ENCODE measurements around the gene PIEZO1.

The PIEZO1 gene

DNA sequence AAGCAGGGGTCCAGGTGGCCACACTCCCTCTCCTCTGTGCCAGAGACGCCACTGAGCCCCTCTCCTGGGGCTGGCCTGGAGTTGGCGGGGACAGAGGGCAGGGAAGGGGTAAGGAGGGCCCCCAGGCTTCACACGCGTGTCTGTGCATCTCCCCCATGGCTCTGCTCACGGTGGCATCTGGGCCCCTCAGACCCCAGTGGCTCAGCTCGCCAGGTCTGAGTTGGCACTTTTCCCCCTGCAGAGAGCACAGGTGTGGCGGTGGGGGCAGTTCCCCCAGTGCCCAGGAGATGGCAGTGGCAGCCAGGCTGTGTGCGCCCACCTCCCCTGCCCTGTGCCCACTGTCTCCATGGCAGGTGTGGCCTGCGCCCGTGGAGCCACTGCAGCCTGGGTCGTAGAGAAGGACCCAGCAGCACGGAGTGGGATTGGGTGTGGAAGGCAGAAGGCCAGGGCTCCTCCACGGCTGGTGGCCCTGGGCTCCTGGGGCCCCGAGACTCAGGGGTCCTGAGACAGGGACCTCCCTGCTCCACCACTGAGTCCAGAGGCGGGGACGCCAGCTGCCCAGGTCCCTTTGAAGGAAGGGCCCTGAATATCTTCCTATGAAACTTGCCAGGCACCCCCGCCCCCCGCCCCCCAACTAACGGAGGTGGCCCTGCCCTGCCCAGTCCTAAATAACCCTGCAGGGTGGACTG, 31.0 kb upstream of the PIEZO1 start:
- peak; percentile 50 for DNase-seq (ENCODE audit: low spot score)

DNA sequence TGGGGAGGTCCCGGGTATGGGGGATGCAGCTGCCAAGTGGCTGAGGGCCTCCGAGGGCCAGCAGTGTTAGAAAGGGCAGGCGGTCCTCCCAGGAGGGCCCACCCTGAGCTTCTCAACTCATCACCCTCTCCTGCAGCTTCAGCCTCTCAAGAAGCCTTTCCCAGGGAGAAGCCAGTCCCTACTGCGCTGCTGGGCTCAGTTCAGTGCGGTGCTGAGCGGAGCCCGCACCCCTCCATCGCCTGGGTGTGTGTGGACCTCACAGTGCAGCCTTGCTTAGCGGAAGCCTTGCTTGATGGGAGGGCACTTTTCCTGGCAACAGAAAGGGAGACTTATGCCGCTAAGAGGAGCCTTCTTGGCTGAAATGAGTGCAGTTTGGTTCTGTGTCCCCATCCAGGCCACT, 30.2 kb upstream of the PIEZO1 start:
- no peak for DNase-seq (ENCODE audit: low spot score)

DNA sequence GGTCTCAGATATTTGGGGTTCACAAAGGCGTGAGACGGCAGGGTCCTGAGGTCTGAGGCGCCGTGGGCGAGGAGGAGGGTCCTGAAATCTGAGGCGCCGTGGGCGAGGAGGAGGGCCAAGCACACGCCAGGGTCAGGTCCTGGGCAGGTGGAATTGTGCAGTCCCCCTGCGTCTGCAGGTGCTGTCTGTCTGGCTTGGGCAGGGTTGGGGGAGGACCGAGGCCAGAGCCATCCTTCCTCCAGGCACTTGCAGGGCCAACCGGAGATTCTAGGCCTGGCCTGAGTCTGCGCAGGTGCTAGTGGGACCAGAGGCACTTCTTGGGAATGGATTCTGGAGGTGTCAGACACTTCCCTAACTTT, 29.1 kb upstream of the PIEZO1 start:
- DNase-seq (ENCODE audit: low spot score) = no peak

DNA sequence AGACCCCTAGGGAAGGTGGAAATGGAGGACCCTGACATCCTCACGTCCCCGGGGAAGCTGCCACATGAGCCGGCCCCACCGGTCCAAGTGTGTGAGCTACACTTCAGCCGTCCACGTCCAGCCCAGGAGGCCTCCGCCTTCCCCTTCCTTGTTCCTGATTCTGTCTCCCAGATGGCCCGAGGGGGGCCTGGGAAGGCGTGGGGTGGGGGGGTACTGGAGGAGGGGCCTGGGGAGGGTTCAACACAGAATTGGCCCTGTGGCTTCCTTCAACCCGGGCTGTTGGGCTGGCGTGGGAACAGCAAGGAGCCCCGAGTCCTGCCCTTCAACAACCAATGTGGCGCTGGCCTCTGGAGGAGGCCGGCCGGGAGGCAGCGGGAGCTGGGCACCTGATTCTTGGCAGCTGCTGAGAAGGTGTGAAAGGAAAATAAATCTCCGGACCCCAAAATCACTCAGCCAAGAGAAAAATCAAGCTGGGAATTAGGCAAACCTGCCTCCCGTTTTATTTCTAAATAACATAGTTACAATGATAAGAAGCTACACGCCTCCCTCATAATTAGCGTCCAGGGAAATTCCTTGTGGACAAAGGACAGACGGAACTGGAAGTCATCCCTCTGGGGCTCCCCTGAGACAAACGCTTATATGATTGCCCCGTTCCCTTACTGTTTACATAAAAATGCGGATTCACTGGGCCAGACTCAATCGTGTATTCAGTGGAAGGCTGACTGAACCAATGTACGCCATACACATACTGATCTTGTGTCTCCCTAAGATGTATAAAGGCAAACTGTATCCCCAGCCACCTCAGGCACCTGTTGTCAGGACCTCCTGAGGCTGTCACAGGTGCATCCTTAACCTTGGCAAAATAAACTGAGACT, 28.5 kb upstream of the PIEZO1 start:
- DNase-seq (ENCODE audit: low spot score) = no peak

DNA sequence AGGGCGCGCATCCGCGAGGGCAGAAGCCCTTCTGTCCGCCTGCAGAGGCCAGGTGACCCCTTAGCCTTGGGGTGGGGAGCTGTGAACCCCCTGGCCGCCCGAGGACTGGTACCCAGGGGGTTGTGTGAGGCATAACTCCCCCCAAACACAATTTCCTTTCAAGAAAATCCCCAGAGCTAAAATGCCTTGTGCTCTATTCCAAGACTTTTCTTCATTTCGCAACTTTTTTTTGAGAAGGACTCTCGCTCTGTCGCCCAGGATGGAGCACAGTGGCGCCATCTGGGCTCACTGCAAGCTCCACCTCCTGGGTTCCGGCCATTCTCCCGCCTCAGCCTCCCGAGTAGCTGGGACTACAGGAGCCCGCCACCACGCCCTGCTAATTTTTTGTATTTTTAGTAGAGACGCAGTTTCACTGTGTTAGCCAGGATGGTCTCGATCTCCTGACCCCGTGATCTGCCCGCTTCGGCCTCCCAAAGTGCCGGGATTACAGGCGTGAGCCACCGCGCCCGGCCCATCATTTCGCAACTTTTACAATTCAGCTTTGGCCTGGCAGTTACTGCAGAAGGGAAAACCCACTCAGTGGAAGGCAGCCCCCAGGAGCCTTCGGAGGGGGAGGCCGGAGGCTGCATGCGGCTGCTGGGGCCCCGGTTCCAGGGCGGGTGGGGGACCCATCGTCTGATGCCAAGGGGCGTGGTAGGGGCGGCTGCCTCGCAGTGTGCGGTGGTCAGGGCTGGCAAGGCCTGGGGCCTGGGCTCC, 27.7 kb upstream of the PIEZO1 start:
- no peak for DNase-seq (ENCODE audit: low spot score)

DNA sequence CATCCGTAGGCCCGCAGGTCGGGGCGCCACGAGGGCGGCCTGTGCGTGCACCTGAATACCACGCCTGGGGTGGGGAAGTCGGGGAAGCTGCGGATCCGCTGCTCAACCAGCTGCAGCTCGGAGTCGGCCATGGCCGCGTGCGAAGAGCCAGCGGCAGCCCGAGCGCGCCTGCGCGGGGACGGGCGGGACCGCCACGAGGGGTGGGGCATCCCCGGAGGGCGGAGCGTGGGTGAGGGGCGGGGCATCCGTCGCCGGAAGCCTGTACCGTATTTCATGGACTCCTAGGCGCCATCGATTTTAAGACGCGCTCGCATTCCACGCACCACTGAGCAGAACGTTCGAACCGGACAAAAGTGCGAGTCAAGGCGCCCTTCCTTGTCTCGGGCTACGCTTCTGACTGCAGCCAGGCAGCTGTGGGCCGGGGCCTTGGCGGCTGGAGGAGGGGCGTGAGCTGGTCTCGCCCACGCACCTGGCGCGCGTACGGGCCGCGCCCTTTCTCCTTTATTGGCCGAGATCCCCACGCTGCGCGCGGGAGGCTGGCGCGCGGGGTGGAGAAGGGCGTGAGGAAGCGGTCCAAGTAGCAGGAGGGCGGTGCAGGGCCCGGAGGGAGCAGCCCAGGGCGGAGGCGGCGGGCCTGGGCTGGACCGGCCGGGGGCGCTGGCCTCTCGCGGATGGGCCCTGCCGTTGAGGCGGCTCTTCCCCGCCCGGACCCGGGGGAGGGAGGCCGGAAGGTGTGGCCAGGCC, 26.9 kb upstream of the PIEZO1 start, which contains the start of gene APRT:
Gene APRT (minus strand): TSS at position 160 of the 744 bp plus-strand sequence. CDS start 29 bp downstream, at position 131.
- peak; percentile 93 for DNase-seq (ENCODE audit: low spot score)

- peak; percentile 82 for DNase-seq (ENCODE audit: low spot score)
Measured at GRCh38 chr16:88810912-88811768, 26.1 kb upstream of the PIEZO1 start.

DNA sequence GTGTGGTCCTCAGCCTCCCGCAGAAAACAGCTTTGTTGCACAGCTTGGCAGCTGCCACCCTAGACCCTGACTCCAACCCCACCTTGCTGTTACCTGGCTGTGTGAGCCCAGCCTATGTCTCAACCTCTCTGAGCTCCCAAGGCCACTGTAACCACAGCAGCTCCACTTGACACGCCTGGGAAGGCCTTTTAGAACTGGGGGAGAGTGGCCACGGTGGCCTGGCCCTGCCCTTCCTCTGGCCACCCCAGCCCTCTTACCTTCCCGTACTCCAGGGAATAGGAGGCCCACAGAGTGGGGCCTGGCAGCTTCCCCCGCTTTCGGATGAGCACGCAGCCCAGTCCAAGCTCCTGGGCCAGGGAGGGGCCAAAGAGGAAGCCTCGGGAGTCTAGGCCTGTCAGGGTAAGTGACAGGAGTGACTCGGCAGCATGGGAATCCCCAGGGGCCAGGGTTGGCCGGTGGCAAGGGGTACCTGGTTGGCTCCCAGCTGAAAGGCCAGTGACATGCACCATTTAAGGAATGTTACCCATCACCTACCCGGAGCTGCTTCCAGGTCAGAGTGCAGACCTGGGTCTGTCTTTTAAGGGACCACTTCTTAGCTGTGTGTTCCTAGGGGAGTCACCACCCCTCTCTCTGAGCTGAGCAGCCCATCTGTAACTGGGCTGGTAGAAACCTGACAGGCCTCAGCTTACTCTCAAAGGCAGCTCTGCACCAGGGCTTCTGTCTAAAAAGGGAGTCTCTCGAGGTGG, 25.3 kb upstream of the PIEZO1 start:
- DNase-seq (ENCODE audit: low spot score) = peak; percentile 62

DNA sequence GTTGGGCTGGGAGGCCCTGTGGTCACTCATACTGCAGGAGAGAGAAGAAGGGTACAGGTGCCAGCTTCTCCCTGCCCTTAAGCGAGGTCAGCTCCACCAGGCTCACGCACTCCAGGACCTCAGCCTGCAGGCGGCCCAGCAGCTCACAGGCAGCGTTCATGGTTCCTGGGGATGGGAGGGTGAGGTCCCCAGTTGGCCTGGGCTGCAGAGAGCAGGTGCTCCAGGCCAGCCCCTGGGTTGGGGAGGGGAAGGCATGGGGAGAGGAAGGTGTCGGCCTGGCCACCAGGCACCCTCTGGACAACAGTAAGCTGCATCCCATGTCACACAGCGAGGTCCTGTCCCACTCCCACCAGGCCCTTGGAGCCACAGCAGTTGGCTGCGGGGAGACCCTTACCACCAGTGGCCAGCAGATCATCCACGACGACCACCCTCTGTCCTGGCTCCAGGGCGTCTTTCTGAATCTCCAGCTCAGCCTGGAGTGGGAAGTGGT, 24.7 kb upstream of the PIEZO1 start:
- DNase-seq (ENCODE audit: low spot score) = no peak

GRCh38 chr16:88809068-88809675, 24.2 kb upstream of the PIEZO1 start:
- DNase-seq (ENCODE audit: low spot score) = no peak

GRCh38 chr16:88807626-88808453, 22.8 kb upstream of the PIEZO1 start:
- no peak for DNase-seq (ENCODE audit: low spot score)

DNA sequence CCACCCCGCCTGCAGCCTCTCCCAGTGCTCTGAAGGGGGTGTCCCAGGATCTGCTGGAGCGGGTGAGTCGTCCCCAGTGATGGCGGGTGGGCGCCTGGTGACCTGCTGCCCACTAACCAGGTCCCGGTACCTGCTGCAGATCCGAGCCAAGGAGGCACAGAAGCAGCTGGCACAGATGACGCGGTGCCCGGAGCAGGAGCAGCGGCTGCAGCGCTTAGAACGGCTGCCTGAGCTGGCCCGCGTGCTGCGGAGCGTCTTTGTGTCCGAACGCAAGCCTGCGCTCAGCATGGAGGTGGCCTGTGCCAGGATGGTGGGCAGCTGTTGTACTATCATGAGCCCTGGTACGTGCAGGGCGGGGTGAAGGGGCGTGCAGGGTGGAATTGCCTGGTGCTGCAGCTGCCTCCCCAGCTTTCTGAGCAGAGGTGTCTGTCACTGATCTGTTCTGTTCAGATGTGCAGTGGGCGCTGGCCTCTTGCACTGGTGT, 22.2 kb upstream of the PIEZO1 start:
- DNase-seq (ENCODE audit: low spot score) = no peak

- no peak for DNase-seq (ENCODE audit: low spot score)
Measured at GRCh38 chr16:88806491-88807111, 21.6 kb upstream of the PIEZO1 start.

DNA sequence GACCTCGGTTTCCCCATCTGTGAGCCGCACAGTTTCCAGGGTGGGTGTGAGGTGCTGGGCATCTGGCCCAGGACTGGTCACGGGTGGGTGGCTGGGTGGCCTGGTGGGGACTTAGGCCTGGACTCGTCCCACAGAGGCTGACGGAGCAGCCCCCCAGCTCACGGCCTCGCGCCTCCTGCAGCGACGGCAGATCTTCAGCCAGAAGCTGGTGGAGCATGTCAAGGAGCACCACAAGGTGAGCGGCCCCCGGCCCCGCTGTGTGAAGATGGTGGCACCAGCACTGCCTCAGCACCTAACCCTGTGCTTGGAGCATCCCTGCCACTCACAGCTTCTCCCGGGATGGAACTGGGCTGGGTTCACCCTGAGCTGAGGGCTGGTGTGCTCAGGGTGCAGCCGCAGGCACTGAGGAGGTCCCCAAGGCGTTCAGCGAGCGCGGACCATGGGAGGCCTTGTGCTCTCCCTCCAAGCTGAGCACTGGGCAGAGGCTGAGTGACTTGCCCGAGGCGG, 20.9 kb upstream of the PIEZO1 start:
- no peak for DNase-seq (ENCODE audit: low spot score)

- no peak for DNase-seq (ENCODE audit: low spot score)
Measured at GRCh38 chr16:88805340-88805715, 20.3 kb upstream of the PIEZO1 start.

GRCh38 chr16:88804552-88805339, 19.7 kb upstream of the PIEZO1 start:
- peak; percentile 52 for DNase-seq (ENCODE audit: low spot score)

GRCh38 chr16:88804173-88804551, 19.1 kb upstream of the PIEZO1 start:
- no peak for DNase-seq (ENCODE audit: low spot score)
